Panc1 (cell line): ENCODE data around the gene USP12.

ENCODE experiments used
- POLR2AphosphoS5 ChIP-seq: IDR thresholded peaks from 2 replicates; pipeline ENCODE4 v1.6.1; 2012; ENCODE audit warnings: mild to moderate bottlenecking, low read depth, low read length, moderate library complexity
- SIN3A ChIP-seq: IDR thresholded peaks from 2 replicates; pipeline ENCODE4 v1.6.1; 2012; ENCODE audit warnings: low read depth, mild to moderate bottlenecking, low read length, moderate library complexity, borderline replicate concordance; ENCODE audit not compliant: insufficient read depth
- TCF7L2 ChIP-seq: IDR thresholded peaks from 2 replicates; pipeline ENCODE4 v1.6.1; 2011; ENCODE audit warnings: mild to moderate bottlenecking, low read depth, low read length, inconsistent platforms
- TF ChIP-seq, protein P1 (sequence below): fragments of 450-650 bp; IDR thresholded peaks from 2 replicates; pipeline ENCODE4 v1.5.1; 2017; ENCODE audit warnings: mild to moderate bottlenecking

DNA sequence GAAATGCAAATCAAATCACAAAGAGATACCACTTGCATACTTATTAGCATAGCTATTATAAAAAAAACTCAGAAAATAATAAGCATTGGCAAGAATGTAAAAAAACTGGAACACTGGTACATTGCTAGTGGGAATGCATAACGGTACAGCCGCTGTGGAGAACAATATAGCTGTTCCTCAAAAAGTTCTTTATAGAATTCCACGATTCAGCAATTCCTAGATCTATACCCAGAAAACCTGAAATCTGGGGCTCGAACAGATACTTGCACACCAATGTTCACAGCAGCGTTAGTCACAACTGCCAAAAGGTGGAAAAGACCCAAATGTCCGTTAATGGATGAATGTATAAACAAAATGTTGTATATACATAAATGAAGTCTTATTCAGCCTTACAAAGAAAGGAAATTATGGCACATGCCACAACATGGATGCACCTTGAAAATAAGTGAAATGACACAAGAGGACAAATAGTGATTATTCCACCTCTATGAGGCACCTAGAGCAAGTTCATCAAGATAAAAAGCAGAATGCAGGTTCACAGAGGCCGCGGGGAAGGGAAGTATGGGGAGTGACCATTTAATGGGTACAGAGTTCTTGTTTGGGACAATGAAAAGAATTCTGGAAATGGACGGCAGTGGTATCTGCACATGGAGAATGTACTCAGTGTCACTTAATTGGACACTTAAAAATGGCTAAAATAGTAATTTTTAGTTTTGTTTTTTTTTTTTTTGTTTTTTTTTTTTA lies 107.2 kb downstream of the USP12 start:
- no peak for TF ChIP-seq TCF7L2
- TF ChIP-seq, protein P1, sequence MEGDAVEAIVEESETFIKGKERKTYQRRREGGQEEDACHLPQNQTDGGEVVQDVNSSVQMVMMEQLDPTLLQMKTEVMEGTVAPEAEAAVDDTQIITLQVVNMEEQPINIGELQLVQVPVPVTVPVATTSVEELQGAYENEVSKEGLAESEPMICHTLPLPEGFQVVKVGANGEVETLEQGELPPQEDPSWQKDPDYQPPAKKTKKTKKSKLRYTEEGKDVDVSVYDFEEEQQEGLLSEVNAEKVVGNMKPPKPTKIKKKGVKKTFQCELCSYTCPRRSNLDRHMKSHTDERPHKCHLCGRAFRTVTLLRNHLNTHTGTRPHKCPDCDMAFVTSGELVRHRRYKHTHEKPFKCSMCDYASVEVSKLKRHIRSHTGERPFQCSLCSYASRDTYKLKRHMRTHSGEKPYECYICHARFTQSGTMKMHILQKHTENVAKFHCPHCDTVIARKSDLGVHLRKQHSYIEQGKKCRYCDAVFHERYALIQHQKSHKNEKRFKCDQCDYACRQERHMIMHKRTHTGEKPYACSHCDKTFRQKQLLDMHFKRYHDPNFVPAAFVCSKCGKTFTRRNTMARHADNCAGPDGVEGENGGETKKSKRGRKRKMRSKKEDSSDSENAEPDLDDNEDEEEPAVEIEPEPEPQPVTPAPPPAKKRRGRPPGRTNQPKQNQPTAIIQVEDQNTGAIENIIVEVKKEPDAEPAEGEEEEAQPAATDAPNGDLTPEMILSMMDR = no peak
- TF ChIP-seq SIN3A = no peak
- no peak for TF ChIP-seq POLR2AphosphoS5
